Stimulated activated CD4-positive, alpha-beta T cell treated with anti-CD3 and anti-CD28 coated beads, Interleukin-2, amount 100 ng/mL, for 4 hours (primary cell): ENCODE data around the gene SETD3.

Source experiments
- DNase-seq: peaks from one replicate; pipeline ENCODE4 v3.0.0-alpha.2; 2020; ENCODE audit warnings: low read depth

SETD3 gene

DNA sequence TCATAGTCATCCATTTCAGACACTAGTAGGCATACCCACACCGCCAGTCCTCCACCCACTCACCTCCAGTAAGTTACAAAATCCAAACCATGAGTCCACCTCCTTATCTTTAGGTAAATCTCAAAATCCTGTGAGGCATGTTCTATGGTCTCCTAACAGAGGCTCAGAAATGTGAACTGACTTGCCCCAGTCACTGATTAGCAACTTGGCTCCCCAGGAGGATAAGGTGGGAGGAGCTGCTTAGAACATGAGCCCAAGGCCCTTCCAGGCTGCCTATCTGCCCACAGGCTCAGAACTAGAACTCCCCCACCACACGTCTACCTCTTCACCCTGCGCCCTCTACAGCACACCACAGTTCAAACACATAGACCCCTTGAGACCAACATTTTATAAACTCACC lies 19.9 kb downstream of the SETD3 start:
- no peak for DNase-seq

DNA sequence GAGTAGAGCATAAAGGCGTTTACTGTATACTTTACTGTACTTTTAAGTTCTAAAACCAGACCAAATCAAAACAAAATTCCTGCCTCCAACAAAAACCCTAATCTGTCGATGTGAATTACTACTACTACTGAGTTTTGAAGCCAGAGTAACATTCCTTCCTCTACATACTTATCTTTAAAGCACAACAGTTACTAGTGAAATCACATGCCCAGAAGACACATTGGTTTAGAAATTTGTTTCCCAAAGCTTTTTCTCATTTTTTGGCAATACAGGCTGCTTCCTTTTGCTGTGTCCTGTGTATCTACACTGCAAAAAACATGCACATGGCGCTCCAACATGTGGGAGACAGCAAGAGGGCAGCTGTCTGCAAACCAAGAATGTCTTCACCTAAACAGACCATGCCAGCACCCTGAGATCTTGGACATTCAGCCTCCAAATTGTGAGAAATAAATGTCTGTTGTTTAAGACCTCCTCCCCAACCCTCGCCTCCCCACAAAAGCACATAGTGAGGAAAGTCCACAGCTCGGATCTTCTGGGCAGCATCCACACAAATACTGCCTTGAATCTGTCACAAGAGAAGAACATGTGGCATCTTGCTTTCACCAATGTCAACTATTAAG lies 21.1 kb downstream of the SETD3 start:
- no peak for DNase-seq

DNA sequence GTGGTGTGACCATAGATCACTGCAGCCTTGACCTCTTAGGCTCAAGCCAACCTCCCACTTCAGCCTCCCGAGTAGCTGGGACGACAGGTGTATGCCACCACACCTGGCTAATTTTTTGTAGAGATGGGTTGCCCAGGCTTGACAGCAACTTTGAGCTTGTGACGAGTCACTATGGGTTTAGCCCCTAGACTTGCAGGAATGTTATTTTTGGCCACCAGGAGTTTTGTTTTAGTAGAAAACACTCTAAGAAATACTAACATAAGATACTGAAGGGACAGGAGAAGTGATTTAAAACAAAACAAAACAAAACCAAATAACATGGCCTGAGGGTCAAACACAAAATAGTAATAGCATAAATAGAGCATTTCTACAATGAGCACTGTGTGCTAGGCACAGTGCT lies 26.4 kb downstream of the SETD3 start:
- DNase-seq = no peak

DNA sequence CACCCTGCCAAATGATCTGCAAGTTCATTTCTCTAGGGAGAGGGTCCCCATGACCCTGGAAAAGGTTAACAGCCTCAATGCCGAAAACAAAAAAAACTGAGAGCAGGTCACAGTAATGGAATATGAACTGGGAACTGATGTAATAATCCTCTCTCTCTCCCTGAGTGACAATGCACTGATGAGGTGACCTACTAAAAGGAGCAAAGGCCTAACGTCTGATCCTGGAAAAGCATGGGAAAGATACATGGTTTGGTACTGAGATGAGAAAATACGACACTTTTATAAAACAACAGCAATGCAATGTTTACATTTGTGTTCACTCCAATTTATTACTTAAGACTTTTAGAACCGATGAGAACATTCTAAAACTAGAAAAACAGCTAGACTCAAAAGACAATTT lies 27.7 kb downstream of the SETD3 start:
- no peak for DNase-seq

DNA sequence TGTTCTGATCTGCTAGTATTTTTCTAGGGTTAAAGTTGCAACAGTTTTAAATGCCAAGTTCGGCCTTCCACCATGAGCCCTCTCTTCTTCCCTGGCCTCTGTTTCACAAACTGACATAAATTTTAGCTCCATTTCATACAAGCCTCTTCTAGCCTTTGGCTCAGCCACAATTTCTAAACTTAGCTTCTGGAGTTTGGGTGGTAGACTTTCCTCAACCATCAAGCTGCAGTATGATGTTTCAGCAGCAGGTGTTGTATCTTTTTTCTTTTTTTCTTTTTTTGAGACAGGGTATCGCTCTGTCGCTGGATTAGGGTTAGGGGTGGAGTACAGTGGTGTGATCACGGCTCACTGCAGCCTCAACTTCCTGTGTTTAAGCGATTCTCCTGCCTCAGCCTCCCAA lies 29.4 kb downstream of the SETD3 start:
- DNase-seq = no peak

DNA sequence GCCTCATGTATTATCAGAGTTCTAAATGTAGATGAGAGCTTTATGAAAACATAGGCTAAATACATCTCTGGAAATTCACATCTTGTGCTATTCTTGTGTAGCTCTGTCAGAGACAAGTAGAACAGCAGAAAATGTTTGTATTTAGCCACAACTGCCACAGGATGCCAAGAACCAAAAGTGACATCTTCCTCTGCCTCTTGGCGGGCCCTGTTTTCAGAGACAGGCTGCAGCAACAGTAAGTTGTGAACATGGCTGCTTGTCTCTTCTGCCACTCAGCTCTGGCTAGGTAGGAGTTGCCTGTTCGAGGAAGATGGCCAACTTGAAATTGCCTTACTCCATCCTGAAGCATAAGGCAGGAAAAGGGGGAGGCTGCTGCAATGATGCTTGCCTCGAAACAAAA lies 30.4 kb downstream of the SETD3 start:
- no peak for DNase-seq

DNA sequence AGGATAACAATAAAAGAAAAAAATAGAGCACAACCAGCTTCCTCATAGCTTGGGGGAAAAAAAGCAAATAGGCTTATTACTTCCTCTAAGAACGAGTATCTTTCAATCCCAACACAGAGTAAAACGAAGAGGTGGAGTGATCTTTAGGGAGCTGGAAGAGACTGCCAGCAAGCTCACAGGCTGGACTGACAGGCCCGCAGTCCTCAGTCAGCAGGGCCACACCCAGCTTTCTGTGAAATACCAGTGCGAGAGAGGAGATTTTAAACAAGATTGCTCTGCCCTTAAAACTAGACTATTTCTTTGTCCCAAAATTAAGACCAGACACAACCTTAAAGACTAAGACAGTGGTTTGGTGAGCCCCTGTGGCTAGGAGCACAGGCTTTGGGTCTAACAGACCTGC lies 32.9 kb downstream of the SETD3 start:
- DNase-seq = no peak

DNA sequence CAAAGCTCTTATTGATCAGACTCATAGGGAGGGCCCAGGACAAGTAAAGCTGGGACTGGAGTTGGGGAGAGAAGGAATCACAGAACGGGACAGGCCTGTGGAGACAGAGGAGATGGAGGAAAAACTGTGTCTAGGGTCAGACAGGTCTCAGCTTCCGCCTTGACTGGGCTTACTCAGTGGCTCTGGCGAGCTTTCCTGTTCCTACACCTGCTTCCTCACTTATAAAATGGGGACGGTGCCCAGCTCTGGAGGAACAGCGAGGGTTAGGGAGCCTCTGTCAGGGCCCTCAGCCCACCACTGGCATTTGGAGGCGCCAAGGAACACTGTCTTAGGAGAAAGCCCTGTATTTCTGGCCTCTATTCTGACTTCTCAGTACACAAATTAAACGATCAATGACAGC lies 34.7 kb downstream of the SETD3 start:
- no peak for DNase-seq

DNA sequence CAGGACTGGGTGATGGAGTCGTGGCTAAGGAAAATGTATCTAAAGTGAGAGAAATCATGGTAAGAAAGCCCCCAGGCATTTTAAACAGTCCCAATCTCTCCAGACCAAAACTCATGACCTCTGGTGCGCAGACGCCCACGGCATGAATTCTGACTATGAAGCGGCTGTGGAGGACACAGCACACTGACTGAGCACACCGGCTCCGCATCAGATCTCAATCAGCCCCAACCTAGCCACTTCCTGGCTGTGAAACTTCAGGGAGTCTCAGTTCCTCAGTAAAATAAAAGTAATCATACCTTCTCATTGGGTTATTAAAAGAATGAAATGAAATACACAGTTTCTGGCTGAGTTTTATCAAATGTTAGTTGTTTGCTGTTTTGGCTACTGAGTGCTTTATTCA lies 38.7 kb downstream of the SETD3 start:
- no peak for DNase-seq

DNA sequence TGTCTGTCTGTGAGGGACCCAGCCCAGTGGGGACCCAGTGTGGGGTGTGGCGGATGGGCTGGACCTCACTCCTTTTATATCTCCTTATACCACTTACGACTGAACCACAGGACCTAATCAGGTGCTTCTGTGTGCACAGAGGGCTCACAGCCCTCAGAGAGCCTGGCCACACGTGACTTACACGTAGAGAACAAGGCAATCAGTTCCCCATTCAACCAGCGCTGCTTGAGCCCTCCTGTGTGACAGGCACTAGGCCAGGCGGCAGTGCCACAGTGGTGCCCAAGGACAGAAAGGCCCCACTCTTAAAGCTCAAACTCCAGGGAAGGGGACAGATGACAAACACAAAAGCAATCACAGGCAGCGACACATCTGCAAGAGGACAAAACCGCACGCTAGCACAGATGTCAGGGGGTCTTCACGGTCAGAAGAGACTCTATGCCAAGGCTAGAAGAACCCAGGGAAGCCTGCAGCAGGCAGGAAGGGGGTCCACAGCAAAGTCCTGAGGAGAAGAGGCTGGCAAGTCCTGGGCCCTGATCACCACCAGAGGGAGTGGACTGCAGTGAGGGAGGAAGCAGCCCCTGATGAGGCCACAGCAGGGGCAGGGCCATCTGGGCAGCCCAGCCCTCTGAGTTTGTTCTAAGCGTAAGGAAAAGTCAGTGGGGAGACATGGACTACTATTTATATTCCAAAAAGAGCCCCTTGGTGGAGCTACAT lies 39.3 kb downstream of the SETD3 start:
- no peak for DNase-seq

DNA sequence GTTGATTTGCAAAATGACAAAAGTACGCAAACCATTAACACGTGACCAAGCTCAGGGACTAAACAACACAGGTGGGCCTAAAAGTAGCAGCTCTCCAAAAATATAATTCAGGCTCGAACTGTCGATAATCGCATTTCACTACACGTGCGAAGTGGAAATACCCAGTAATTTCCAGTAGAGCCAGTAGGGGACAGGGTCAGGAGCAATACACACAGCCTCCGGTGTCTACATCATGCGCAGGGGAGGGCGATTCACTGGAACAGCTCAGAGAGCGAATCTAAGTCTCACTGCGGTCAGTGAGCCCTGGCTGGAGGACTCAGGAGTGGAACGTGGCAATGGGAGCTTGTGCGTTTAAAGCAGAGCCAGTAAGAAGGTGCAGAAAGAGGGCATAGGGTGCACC lies 40.4 kb downstream of the SETD3 start:
- no peak for DNase-seq

DNA sequence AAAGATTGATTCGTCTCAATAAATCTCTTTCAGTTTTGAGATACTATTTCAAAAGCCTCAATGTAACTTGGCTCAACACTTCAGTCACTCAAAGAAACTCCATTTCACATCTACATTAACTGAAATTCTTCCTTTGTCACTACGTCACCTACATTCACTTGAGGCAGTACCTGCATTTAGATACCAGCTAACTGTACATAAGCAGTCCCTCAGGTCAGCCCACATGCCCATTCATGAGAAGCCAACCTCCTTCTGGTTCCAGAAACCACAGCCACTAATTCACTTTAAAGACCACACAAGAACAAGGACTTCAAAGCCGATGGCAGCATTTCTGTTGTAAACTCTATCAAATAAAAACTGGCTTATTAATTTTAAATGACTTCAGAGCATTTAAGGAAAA lies 43.0 kb downstream of the SETD3 start:
- no peak for DNase-seq

DNA sequence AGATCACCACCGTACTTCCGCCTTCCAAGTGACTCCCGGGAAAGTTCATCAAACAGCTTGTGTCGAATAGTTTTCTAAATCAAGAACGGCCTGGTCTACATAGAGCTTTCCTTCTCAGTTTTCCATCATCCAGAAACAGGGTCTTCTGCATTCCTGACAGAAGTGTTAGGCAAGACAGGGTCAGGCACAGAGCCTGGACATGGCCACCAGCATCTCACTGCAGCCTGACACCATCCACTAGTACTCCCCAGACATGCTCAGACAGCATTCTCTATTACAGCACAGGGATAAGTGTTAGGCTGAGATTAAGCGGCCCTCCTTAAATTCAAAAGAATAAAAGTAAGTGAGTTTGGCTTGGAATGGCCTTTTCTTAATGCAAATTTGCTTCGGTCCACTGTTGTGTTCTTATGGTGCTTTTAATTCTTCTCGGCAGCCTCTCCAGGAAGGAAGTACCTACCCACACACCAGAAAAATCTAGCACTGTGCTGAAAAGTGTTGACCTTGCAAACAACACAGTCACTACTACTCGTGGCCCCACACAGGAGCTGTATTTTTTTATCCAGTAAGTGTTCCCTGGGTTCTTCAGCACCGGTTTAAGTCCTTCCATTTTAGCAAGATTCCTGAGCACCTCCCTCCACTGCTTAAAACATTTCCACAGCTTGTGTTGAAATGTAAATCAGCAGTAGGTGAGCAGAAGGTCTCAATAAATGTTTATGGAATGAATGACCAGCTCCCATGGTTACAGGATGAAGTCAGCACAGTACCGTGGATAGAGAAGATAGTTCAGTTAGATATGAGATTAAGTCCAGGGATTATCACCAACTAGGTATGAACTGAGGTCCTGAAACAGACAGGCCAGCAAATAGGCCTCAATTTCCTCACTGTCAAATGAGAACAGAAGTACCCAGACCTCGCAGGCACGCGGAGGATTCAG lies 44.1 kb downstream of the SETD3 start:
- DNase-seq = no peak

DNA sequence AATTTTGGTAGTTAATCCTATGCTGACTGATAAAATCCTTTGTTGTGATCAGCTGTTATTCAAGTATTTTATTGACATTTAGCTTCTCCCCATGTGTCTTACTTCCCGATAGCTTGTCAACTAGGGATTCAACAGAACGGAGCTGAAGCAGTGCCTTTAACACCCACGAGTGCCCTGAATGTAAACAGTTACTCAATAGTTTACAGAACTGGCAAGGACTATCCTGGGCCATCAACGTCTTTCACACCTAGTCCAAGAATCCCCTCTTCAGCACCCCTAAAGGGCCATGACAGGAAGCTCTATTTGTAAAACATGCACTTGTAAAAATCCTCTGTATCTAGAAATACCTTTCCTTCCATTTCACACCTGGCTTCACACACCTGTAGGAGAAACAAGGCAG lies 45.3 kb downstream of the SETD3 start:
- no peak for DNase-seq

DNA sequence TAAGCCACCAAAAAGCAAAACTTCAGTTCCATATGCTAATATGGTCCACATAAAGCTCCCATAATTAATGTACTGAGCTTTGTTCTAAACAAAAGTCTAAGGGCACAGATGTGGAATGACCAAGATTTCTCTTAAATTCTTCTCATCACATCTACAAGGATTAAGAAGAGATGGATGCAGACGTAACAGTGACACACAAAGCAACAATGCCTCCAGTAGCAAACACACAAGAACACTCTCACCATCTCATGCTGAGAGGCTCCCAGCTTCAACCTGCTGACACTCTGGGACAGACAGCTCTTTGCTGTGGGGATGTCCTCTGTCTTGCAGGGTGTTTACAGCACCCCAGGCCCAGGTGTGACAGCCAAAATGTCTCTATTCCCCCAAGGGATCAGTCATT lies 48.2 kb downstream of the SETD3 start:
- DNase-seq = no peak

DNA sequence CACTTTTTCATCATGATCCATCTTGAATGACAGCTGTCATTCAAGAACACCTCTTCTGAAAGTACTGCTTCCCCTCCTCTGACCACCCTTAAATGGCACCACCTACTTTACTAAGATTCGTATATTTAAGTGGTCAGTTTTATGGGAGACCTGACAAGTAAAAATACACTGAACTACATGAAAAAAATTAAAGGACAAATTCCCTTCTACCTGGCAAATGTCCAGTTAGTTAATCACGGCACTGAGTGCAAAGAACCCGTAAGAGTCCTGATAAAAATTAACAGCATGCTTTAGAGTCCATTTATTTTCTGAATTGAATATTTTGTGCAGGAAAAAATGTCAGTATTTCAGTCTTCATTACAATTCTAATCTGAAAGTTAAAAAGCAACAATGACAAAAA lies 48.7 kb downstream of the SETD3 start:
- no peak for DNase-seq

DNA sequence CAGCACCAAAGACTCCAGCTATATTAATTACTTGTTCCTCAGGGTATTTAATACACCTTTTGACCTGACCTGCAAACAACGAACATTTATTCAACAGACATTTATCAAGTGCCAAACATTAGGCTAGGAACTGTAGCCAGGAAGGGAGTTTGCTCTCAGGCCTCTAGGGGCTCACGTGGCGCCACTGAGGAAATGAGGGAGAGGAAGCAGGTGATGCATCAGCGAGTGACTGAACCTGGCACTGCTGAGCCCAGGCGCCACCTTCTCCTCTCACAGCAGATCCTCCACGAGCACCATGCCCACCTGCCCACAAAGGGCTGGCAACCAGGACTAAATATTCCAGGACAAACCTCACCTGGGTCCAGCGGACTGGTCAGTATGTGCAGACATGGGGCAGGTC lies 50.2 kb downstream of the SETD3 start:
- no peak for DNase-seq

DNA sequence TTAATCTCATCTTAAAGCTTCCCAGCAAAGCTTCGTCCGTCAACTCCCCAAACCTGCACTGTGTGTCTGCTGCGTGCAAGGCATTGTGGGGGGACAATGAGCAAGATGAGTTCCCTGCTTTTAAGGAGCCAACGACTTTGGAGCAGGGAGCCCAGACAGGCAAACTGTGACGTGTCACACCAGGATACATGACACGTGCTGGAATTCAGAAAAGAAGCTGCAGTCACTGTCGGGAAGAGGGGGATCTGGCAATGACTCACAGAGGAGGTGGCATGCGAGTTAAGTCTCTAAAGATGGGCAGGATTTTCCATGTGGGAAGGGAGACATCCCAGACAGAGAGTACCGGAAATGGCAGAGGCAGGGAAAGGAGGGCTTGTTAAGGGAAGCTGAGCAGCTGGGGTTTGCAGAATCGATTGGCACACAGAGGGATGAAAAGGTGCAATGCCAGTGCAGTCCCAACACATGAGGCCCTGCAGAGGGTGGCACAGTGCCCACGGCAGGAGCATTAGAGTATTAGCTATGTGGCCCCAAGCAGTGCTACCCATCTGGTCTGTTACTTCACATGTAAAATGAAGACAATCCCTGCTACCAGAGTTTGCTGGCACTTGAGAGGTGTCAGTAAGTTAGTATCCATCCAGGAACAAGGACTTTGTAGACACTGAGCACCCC lies 52.9 kb downstream of the SETD3 start:
- no peak for DNase-seq

DNA sequence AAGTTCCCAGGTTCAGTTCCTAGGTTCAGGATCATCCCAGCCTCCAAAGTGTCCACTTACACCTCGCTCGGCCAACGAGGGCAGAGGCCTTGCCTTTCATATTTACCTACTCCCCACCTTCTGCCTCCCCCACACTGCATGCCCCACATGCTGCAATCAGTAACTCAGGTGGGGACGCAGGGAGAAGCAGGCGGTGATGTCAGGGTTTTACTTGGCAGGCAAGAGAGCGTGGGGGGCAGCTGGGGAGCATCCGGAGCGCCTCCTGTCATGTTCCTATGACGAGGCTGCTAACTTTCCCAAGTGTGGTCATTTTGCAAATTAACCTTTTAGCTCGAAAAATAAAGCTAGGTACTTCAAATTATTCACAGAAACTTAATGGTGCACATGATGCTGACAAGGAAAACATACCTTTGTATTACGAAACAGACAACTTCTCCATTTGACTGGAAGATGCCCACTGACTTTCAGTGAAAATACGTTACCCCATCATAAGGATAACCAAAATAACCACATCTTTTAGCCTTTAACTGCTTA lies 53.8 kb downstream of the SETD3 start:
- DNase-seq = no peak

DNA sequence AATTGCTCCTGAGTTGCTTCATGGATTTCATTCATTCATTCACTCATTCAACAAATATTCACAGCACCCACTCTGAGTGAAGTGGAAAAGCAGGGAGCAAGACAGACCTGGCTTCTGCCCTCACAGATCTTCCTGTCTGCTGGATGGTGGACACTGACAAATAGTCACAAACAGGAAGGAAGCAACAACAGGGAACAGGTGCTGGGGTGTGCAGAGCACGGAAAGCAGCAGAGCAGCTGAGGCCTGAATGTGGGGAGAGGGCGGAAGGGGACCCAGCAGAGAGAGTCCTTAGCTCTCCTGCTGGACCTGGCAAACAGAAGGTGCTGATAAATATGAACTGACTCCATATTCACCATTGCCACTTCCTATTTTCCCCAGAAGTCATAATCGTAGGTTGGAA lies 54.4 kb downstream of the SETD3 start:
- DNase-seq = no peak

DNA sequence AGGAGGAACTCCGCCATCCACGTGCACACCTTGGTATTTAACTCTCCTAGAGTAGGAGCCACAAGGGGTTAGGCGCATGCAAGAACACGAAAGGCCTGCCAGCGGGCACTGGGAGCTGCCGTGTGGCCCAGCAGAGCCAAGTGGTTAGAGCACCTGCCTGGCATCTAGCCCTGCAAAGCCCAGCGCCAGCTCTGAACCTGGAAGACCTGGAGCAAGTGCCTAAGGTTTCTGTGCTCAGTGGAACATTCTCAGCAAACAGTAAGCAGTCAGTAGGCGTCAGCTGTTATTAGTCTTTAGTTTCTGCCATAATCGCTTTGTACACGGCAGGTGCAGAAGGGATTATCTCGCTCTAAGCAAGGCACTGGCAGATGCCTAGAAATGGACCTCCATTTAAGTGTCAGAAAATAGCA lies 55.4 kb downstream of the SETD3 start:
- no peak for DNase-seq

DNA sequence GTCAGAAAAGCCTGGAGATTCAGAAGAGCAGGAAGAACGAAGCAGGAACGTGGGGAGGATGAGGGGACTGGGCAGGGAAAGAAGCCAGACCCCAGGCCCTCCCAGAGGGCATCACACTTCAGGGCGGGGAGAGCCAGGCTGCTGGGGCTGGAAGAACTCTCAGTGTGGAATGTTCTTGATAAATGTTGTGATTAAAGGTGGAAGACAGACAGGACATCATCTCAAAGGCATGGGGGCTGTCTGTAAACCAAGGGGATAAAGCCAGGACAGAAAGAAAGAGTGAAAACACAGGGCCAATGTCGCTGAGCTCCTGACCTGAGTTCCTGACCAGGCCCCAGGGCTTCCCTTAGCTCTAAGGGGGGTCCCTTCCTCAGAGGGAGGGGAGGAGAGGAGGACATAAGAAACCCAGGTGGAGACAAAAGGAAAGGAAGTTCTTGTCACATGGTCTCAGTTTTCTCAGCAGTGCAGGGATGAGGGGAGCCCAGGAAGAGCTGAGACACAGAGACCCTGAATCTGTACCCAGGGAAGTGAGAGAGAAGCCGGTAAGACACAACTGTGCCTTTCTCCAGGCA lies 56.3 kb downstream of the SETD3 start:
- DNase-seq = no peak
